Naive thymus-derived CD4-positive, alpha-beta T cell (primary cell): ENCODE results near the gene TBC1D4. TPM values are rescaled to one million over a fixed set of nuclear protein-coding genes. Genes with fewer than 3 reads are reported as not detected.

Source experiments
- ATAC-seq: fragments of 150-1000 bp; cut with Tn5 transposase; 2 replicates; pipeline ENCODE4 v1.10.0; 2021; ENCODE audit warnings: mild to moderate bottlenecking, moderate library complexity
- CTCF ChIA-PET: fragments of 350-600 bp; sonication (Branson Sonifier 250); formaldehyde crosslinking; loops from one replicate; lab custom pipeline; 2021; ENCODE audit warnings: antibody characterized with exemption; lab: Charles Lee
- POLR2A ChIA-PET: fragments of 350-600 bp; sonication (Branson Sonifier 250); formaldehyde crosslinking; loops from one replicate; lab custom pipeline; 2021; ENCODE audit warnings: antibody characterized with exemption, inconsistent platforms; lab: Charles Lee
- DNase-seq, 9 donors: peaks; one replicate each; pipeline versions ENCODE4 v3.0.0 to v3.0.0-alpha.2; 2020 to 2022; ENCODE audit warnings: mixed read lengths in 1 of 9
- H3K27ac ChIP-seq: one replicate; pipeline ENCODE4 v1.7.0; 2013; ENCODE audit warnings: mild to moderate bottlenecking, low read depth, low read length, moderate library complexity
- H3K27me3 ChIP-seq, 2 donors: one replicate each; pipeline ENCODE4 v1.7.0; 2013; ENCODE audit warnings: low read length in 2 of 2, mild to moderate bottlenecking in 2 of 2, moderate library complexity in 2 of 2; ENCODE audit not compliant: control insufficient read depth in 2 of 2, insufficient read depth in 2 of 2
- H3K36me3 ChIP-seq, 3 experiments: 1 replicate in 2 of 3; 2 replicates in 1 of 3; pipeline ENCODE4 v1.7.0; 2013; ENCODE audit warnings: low read length in 3 of 3, mild to moderate bottlenecking in 3 of 3, moderate library complexity in 1 of 3; ENCODE audit not compliant: insufficient read depth in 3 of 3, control insufficient read depth in 2 of 3
- H3K4me1 ChIP-seq, 2 donors: one replicate each; pipeline ENCODE4 v1.7.0; 2013; ENCODE audit warnings: low read length in 2 of 2, mild to moderate bottlenecking in 2 of 2, moderate library complexity in 1 of 2; ENCODE audit not compliant: control insufficient read depth in 2 of 2, insufficient read depth in 2 of 2
- H3K4me3 ChIP-seq: 2 replicates; pipeline ENCODE4 v1.7.0; 2013; ENCODE audit warnings: mild to moderate bottlenecking, low read length
- H3K9me3 ChIP-seq, 3 experiments: 1 replicate in 2 of 3; 2 replicates in 1 of 3; pipeline ENCODE4 v1.7.0; 2013; ENCODE audit warnings: low read length in 3 of 3; ENCODE audit not compliant: control insufficient read depth in 2 of 3
- H3K27ac Mint-ChIP-seq, 9 donors: one replicate each; pipeline ENCODE4 v1.8.0; 2020 to 2022; ENCODE audit warnings: mixed read lengths in 9 of 9, mild to moderate bottlenecking in 8 of 9, moderate library complexity in 5 of 9, inconsistent platforms in 2 of 9
- H3K27me3 Mint-ChIP-seq, 5 donors: one replicate each; pipeline ENCODE4 v1.8.0; 2021 to 2022; ENCODE audit warnings: mixed read lengths in 5 of 5, mild to moderate bottlenecking in 1 of 5
- H3K36me3 Mint-ChIP-seq, 5 donors: one replicate each; pipeline ENCODE4 v1.8.0; 2020 to 2022; ENCODE audit warnings: mixed read lengths in 5 of 5, mild to moderate bottlenecking in 3 of 5, inconsistent platforms in 1 of 5
- H3K4me1 Mint-ChIP-seq, 7 donors: one replicate each; pipeline ENCODE4 v1.8.0; 2020 to 2022; ENCODE audit warnings: mixed read lengths in 7 of 7, mild to moderate bottlenecking in 3 of 7, inconsistent platforms in 1 of 7
- H3K4me3 Mint-ChIP-seq, 10 donors: one replicate each; pipeline ENCODE4 v1.8.0; 2020 to 2022; ENCODE audit warnings: mild to moderate bottlenecking in 10 of 10, mixed read lengths in 10 of 10, moderate library complexity in 6 of 10, inconsistent platforms in 2 of 10
- H3K9me3 Mint-ChIP-seq, 11 donors: one replicate each; pipeline ENCODE4 v1.8.0; 2020 to 2022; ENCODE audit warnings: mixed read lengths in 11 of 11, mild to moderate bottlenecking in 4 of 11, inconsistent platforms in 1 of 11, moderate library complexity in 1 of 11
- intact Hi-C, 2 donors: fragments of 100-400 bp; cut with micrococcal nuclease; formaldehyde crosslinking; loops; one replicate each; pipeline ENCODE4 v1.15.1; 2023
- polyA plus RNA-seq, 2 donors: library from polyadenylated mRNA; unstranded; fragments of 300-500 nt; fragmentation: Illumina TruSeq; gene quantifications; one replicate each; pipeline ENCODE4 v1.2.3, GENCODE V29; 2021
- total RNA-seq, 6 experiments: library from RNA in 5 of 6; stranded (reverse) in 5 of 6; gene quantifications; 1 replicate in 5 of 6; 2 replicates in 1 of 6; pipeline ENCODE4 v1.2.3 and lab custom pipeline; 2021 to 2026

TBC1D4 gene
- total and polyA plus RNA-seq, 7 experiments from 2014 or later, result 12.4 to 73.8 (median 42.7) TPM

DNA sequence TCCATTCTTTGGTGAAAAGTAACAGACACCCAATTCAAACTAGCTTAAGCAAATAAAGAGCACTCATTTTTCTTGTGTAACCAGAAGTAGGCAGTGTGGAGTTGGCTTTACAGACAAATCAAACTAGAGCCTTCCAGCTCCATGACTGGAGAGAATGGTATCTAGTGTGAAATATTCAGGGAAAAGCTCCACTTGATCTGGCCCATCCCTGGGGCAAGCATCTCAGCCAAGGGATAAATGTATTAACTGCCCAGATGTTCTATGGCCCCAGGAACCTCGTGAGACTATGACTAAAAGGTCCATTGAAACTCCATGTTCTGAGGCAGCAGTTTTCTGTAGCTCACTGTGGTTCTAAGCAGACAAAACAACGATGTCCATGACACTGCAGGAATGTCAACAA is 49.9 kb downstream of the TBC1D4 start:
- Histone ChIP-seq H3K4me3 (no peak overlapping the region), H3K36me3 (no peaks in the 10 kb centered on the region), H3K9me3 (no peaks in the 10 kb centered on the region), H3K27me3 (no peaks in the 10 kb centered on the region), H3K27ac (no peak overlapping the region), H3K4me1 (no peaks in the 10 kb centered on the region)
- H3K4me1 Mint-ChIP-seq, result no peaks in the 10 kb centered on the region
- no peak overlapping the region for H3K27ac Mint-ChIP-seq
- H3K27me3 Mint-ChIP-seq, result peaks cover 7 to 40% (median 15%) of the 10 kb centered on the region in 5 donors
- DNase-seq (no peak), ATAC-seq (no peak)
- H3K9me3 Mint-ChIP-seq, result peaks cover 0 to 3% (median 0%) of the 10 kb centered on the region in 11 donors
- H3K36me3 Mint-ChIP-seq, result no peaks in the 10 kb centered on the region
- intact Hi-C loops, result no loop called here
- POLR2A ChIA-PET, result no interaction called here
- CTCF ChIA-PET, result interaction anchor here (0.6 kb wide), 1 partner anchor 27 kb away, joined by 4 read pairs; no protein-coding TSS in a partner anchor
- H3K4me3 Mint-ChIP-seq, result no peak overlapping the region

DNA sequence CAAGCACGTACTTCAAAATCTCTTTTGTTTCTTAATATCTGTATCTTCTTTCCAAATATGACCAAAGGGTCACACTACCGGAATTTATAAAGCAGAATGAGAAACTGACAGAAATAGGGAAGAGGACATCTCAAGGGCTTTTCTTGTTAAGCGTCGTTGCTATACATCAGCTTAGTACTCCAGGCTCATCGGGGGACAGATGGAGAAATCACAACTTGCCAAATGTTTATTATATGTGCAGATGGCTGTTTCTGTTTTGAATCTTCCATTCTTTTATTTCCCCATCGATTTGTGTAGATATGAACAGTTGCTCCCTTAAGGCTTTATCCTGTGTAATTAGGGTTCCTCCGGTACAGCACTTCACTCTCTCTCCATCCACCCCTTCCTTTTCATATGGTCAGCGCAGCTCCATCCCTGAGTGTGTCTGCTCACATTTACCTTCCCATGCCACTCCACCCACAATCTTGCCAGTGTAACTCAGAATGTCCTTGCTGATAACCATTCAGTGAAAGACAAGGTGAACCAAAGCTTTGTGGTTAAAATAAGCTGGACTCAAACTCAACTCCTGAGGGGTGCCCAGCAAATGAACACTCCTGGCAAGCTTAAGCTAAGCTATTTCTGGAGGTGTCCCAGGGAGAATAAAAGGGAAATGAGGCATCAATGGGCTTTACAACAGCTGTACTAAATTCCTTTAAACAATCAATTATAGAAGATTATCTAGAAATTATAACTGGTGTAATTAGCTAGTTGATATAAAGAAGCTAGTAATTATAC is 51.3 kb downstream of the TBC1D4 start:
- no peak overlapping the region for H3K4me3 Mint-ChIP-seq
- no peak overlapping the region for H3K27ac Mint-ChIP-seq
- Histone ChIP-seq H3K36me3 (no peaks in the 10 kb centered on the region), H3K27ac (no peak overlapping the region), H3K4me3 (no peak overlapping the region), H3K9me3 (no peaks in the 10 kb centered on the region), H3K4me1 (no peaks in the 10 kb centered on the region), H3K27me3 (no peaks in the 10 kb centered on the region)
- intact Hi-C loops, result no loop called here
- CTCF ChIA-PET, result no interaction called here
- DNase-seq (no peak), ATAC-seq (no peak)
- H3K4me1 Mint-ChIP-seq, result peaks cover 0 to under 1% (median 0%) of the 10 kb centered on the region in 7 donors
- peaks cover 0 to 3% (median 0%) of the 10 kb centered on the region in 11 donors for H3K9me3 Mint-ChIP-seq
- peaks cover 7 to 44% (median 15%) of the 10 kb centered on the region in 5 donors for H3K27me3 Mint-ChIP-seq
- POLR2A ChIA-PET, result no interaction called here
- no peaks in the 10 kb centered on the region for H3K36me3 Mint-ChIP-seq

DNA sequence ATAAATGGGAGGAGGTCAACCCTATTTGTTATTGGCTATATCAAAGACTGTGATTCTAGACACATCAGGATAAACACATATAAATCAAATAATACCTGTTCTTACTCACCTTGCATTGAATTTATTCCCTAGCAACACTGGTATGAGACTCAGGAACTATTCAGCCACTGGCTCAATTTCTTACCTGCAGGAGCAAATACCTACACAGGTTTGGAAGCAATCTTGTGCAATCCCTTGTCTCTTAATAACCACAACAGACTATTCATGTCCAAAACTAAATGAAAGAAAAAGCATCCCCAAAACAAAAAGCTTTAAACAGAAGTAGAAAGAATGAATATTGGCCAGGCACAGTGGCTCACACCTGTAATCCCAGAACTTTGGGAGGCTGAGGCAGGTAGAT is 55.5 kb downstream of the TBC1D4 start:
- no peaks in the 10 kb centered on the region for H3K27me3 ChIP-seq
- H3K27ac ChIP-seq, result no peak overlapping the region
- Mint-ChIP-seq H3K27me3 (peaks cover 20 to 37% (median 23%) of the 10 kb centered on the region in 5 donors), H3K27ac (no peak overlapping the region), H3K36me3 (peaks cover 0 to 4% (median 0%) of the 10 kb centered on the region in 5 donors), H3K9me3 (no peaks in the 10 kb centered on the region), H3K4me3 (no peak overlapping the region), H3K4me1 (peaks cover 0 to 4% (median 0%) of the 10 kb centered on the region in 7 donors)
- no peaks in the 10 kb centered on the region for H3K9me3 ChIP-seq
- no peak overlapping the region for H3K4me3 ChIP-seq
- no peak for DNase-seq
- H3K36me3 ChIP-seq, result no peaks in the 10 kb centered on the region
- intact Hi-C loops, result no loop called here
- POLR2A ChIA-PET, result no interaction called here
- no peaks in the 10 kb centered on the region for H3K4me1 ChIP-seq
- ATAC-seq, result no peak
- CTCF ChIA-PET, result interaction anchor here (0.6 kb wide), 1 partner anchor 65 kb away, joined by 3 read pairs; no protein-coding TSS in a partner anchor

DNA sequence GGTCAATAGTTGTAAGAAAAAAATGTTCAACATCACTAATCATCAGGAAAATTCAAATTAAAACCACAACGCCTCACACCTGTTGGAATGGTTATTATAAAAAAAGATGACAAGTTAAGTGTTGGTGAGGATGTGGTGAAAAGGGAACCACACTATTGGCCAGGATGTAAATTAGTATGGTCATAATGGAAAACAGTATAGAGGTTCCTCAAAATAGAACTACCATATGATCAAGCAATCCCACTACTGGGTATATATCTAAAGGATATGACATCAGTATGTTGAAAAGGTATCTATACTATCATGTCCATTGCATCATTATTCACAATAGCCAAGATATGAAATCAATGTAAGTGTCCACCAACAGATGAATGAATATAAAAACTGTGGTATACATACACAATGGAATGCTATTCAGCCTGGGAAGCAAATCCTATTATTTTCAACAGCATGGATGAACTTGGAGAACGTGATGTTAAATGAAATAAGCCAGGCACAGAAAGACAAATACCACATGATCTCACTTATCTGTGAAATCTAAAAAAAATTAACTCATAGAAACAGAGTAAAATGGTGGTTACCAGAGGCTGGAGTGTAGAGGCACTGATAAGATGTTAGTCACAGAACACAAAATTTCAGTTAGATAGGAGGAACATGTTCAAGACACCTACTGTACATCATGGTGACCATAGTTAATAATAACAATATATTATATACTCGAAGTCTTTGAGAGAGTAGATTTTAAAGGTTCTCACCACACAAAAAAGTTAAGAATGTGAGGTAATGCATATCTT is 56.6 kb downstream of the TBC1D4 start:
- POLR2A ChIA-PET, result no interaction called here
- no peak for ATAC-seq
- Histone ChIP-seq H3K4me3 (no peak overlapping the region), H3K9me3 (no peaks in the 10 kb centered on the region), H3K4me1 (no peaks in the 10 kb centered on the region), H3K36me3 (no peaks in the 10 kb centered on the region), H3K27me3 (no peaks in the 10 kb centered on the region), H3K27ac (no peak overlapping the region)
- Mint-ChIP-seq H3K27me3 (peaks cover 18 to 36% (median 23%) of the 10 kb centered on the region in 5 donors), H3K36me3 (peaks cover 0 to 4% (median 0%) of the 10 kb centered on the region in 5 donors), H3K9me3 (peaks cover 0 to 2% (median 0%) of the 10 kb centered on the region in 11 donors), H3K27ac (no peak overlapping the region), H3K4me3 (no peak overlapping the region), H3K4me1 (peaks cover 0 to 4% (median 0%) of the 10 kb centered on the region in 7 donors)
- DNase-seq, result no peak
- intact Hi-C loops, result no loop called here
- CTCF ChIA-PET, result no interaction called here

DNA sequence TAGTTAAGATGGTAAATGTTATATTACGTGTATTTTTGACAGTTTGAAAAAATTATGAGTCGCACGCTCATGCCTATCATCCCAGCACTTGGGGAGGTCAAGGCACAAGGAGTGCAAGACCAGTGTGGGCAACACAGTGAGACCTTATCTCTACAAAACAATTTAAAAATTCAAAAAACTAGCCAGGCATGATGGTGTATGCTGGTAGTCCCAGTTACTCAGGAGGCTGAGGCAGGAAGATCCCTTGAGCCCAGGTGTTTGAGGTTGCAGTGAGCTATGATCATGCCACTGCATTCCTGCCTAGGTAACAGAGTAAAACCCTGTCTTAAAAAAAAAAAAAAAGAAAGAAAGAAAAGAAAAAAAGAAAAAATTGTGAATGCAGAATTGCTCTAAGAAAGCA is 58.0 kb downstream of the TBC1D4 start:
- DNase-seq (no peak), ATAC-seq (no peak)
- intact Hi-C loops, result no loop called here
- ChIA-PET POLR2A (no interaction called here), CTCF (no interaction called here)
- Mint-ChIP-seq H3K4me1 (peaks cover 0 to 4% (median 0%) of the 10 kb centered on the region in 7 donors), H3K27ac (no peak overlapping the region), H3K9me3 (peaks cover 0 to 2% (median 0%) of the 10 kb centered on the region in 11 donors), H3K27me3 (peaks cover 13 to 32% (median 24%) of the 10 kb centered on the region in 5 donors), H3K36me3 (peaks cover 0 to 4% (median 0%) of the 10 kb centered on the region in 5 donors), H3K4me3 (no peak overlapping the region)
- Histone ChIP-seq H3K9me3 (no peaks in the 10 kb centered on the region), H3K27me3 (no peaks in the 10 kb centered on the region), H3K4me1 (no peaks in the 10 kb centered on the region), H3K36me3 (no peaks in the 10 kb centered on the region), H3K27ac (no peak overlapping the region), H3K4me3 (no peak overlapping the region)

DNA sequence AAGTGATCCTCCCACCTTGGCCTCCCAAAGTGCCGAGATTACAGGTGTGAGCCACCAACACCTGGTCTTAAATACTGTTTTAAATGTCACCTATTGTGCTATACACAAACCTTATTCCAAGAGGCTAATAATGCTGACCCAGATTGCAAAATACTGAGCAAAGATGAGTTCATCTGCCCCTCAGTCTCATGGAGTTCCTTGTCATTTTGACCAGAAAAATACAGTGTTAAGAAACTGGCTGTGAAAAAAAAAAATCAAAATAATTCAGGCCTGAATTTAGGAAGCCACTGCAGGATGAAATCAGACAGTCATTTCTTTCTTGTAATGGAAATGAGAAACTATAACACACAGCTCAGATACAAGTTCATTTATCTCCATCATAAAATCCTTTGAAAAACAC is 59.9 kb downstream of the TBC1D4 start:
- intact Hi-C loops, result no loop called here
- peaks cover 0 to 4% (median 0%) of the 10 kb centered on the region in 7 donors for H3K4me1 Mint-ChIP-seq
- Histone ChIP-seq H3K36me3 (no peaks in the 10 kb centered on the region), H3K27ac (no peak overlapping the region), H3K9me3 (no peaks in the 10 kb centered on the region), H3K4me3 (no peak overlapping the region), H3K4me1 (no peaks in the 10 kb centered on the region), H3K27me3 (no peaks in the 10 kb centered on the region)
- ChIA-PET POLR2A (no interaction called here), CTCF (no interaction called here)
- no peak overlapping the region for H3K4me3 Mint-ChIP-seq
- H3K36me3 Mint-ChIP-seq, result peaks cover 0 to 4% (median 0%) of the 10 kb centered on the region in 5 donors
- peaks cover 11 to 26% (median 17%) of the 10 kb centered on the region in 5 donors for H3K27me3 Mint-ChIP-seq
- DNase-seq (no peak), ATAC-seq (no peak)
- peaks cover 0 to 2% (median 0%) of the 10 kb centered on the region in 11 donors for H3K9me3 Mint-ChIP-seq
- H3K27ac Mint-ChIP-seq, result no peak overlapping the region
